Activated CD4-positive, alpha-beta memory T cell treated with anti-CD3 and anti-CD28 coated beads for 36 hours (primary cell): Measurements from ENCODE around the gene METTL8. TPM values are rescaled to one million over a fixed set of nuclear protein-coding genes. Genes with fewer than 3 reads are reported as not detected.

ENCODE experiments used
- CTCF ChIA-PET: fragments of 350-600 bp; sonication (Branson Sonifier 250); formaldehyde crosslinking; loops from one replicate; lab custom pipeline; 2021; ENCODE audit warnings: antibody characterized with exemption, inconsistent platforms; lab: Charles Lee
- POLR2A ChIA-PET: fragments of 350-600 bp; sonication (Branson Sonifier 250); formaldehyde crosslinking; loops from one replicate; lab custom pipeline; 2021; ENCODE audit warnings: antibody characterized with exemption; lab: Charles Lee
- DNase-seq: peaks from one replicate; pipeline ENCODE4 v3.0.0-alpha.2; 2020
- H3K27ac Mint-ChIP-seq: one replicate; pipeline ENCODE4 v1.8.0; 2021; ENCODE audit warnings: mixed read lengths
- H3K27me3 Mint-ChIP-seq: one replicate; pipeline ENCODE4 v1.8.0; 2021; ENCODE audit warnings: mixed read lengths
- H3K36me3 Mint-ChIP-seq: one replicate; pipeline ENCODE4 v1.8.0; 2021; ENCODE audit warnings: mixed read lengths
- H3K4me1 Mint-ChIP-seq: one replicate; pipeline ENCODE4 v1.8.0; 2021; ENCODE audit warnings: low read depth, mixed read lengths
- H3K4me3 Mint-ChIP-seq: one replicate; pipeline ENCODE4 v1.8.0; 2021; ENCODE audit warnings: mild to moderate bottlenecking, mixed read lengths
- H3K9me3 Mint-ChIP-seq: one replicate; pipeline ENCODE4 v1.8.0; 2021; ENCODE audit warnings: mixed read lengths
- intact Hi-C: fragments of 100-400 bp; cut with micrococcal nuclease; formaldehyde crosslinking; loops from one replicate; pipeline ENCODE4 v1.15.1; 2023
- total RNA-seq, 2 experiments: library from RNA; stranded (reverse); gene quantifications; one replicate each; pipeline ENCODE4 v1.2.3, GENCODE V29; 2021

The METTL8 gene
- total RNA-seq, 2 experiments from 2014 or later: 33.3 to 40.9 TPM

DNA sequence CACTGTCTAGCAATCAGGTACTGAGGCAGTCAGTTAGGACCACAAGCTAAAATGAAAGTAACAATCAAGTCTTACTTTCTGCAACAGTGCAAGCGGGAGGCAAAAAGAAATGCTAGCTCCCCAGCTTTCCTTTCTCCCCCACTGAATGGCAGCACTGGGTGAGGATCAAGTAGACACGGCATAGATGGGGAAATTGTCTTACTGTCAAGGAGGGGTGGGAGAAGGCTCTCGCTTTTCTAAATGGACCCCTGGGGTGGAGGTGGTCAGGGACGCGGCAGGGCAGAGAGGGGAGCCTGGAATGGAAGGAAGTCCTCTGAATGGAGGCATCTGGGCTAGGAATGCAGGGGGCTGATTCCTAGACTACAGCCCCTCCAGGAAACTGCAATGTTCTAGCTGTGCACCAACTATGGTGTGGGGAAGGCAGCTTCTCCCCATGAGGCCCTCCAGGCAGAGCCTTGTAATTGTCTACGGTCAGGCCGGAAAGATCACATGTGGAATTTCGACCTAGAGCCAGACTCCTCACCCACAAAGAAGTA, 24.3 kb downstream of the METTL8 start:
- H3K4me1 Mint-ChIP-seq: peaks cover 34% of the 10 kb centered on the region
- intact Hi-C loops: no loop called here
- ChIA-PET POLR2A (no interaction called here), CTCF (interaction anchor here (0.6 to 1.1 kb wide), 3 partner anchors 147 to 481 kb away, joined by 3 to 5 read pairs (median 4); no protein-coding TSS in a partner anchor)
- no peaks in the 10 kb centered on the region for H3K27me3 Mint-ChIP-seq
- no peaks in the 10 kb centered on the region for H3K9me3 Mint-ChIP-seq
- H3K4me3 Mint-ChIP-seq: peak overlapping the region; percentile 51
- peak overlapping the region; percentile 28 for H3K27ac Mint-ChIP-seq
- no peak for DNase-seq
- peaks cover 7% of the 10 kb centered on the region for H3K36me3 Mint-ChIP-seq

GRCh38 chr2:171407676-171408044, 26.1 kb downstream of the METTL8 start:
- DNase-seq: no peak
- Mint-ChIP-seq H3K4me1 (peaks cover 45% of the 10 kb centered on the region), H3K27me3 (no peaks in the 10 kb centered on the region), H3K9me3 (no peaks in the 10 kb centered on the region), H3K36me3 (peaks cover 4% of the 10 kb centered on the region), H3K4me3 (no peak overlapping the region), H3K27ac (no peak overlapping the region)
- intact Hi-C loops: no loop called here
- POLR2A ChIA-PET: no interaction called here
- CTCF ChIA-PET: interaction anchor here (0.6 to 1.4 kb wide), 3 partner anchors 9 to 372 kb away, joined by 3 read pairs; no protein-coding TSS in a partner anchor

DNA sequence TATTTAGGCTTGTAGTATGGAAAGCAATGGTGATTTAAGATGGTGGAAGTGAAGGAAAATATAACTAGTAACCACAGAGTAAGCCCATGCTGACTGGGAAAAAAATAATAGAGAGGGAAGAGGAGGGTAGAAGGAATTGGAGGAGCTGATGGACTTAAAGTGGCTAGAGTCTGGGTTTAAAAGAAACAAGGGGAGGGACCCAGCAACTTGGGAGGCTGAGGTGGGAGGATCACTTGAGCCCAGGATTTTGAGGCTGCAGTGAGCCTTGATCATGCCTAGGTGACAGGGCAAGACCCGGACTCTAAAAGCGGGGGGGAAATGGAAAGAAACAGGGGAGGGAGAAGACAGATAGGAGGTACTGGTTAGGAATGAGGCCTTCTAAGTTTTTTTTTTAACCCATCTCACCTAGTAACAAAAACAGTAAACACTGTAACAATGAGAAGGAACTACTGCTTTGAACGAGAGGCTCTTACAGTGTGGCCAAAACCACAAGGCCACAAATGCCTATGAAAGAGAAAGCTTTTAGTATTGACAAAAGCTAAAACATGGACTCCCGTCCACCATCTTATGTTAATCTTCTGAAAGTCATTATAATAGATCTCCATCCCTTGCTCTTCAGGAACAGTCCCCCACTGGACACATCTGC, 26.6 kb downstream of the METTL8 start:
- H3K27me3 Mint-ChIP-seq: no peaks in the 10 kb centered on the region
- DNase-seq: no peak
- ChIA-PET POLR2A (no interaction called here), CTCF (interaction anchor here (0.6 to 1.4 kb wide), 2 partner anchors 10 to 591 kb away, joined by 3 read pairs; no protein-coding TSS in a partner anchor)
- no peak overlapping the region for H3K27ac Mint-ChIP-seq
- H3K4me1 Mint-ChIP-seq: peaks cover 47% of the 10 kb centered on the region
- peaks cover 1% of the 10 kb centered on the region for H3K9me3 Mint-ChIP-seq
- H3K4me3 Mint-ChIP-seq: no peak overlapping the region
- intact Hi-C loops: no loop called here
- H3K36me3 Mint-ChIP-seq: peaks cover 4% of the 10 kb centered on the region

GRCh38 chr2:171406044-171406443, 27.7 kb downstream of the METTL8 start:
- DNase-seq: no peak
- intact Hi-C loops: no loop called here
- ChIA-PET POLR2A (no interaction called here), CTCF (interaction anchor here (0.7 to 1.2 kb wide), 2 partner anchors 10 to 168 kb away, joined by 3 to 4 read pairs; no protein-coding TSS in a partner anchor)
- H3K9me3 Mint-ChIP-seq: peaks cover 10% of the 10 kb centered on the region
- no peaks in the 10 kb centered on the region for H3K27me3 Mint-ChIP-seq
- H3K27ac Mint-ChIP-seq: no peak overlapping the region
- no peak overlapping the region for H3K4me3 Mint-ChIP-seq
- peaks cover 12% of the 10 kb centered on the region for H3K36me3 Mint-ChIP-seq
- H3K4me1 Mint-ChIP-seq: peaks cover 45% of the 10 kb centered on the region

GRCh38 chr2:171405546-171405945, 28.2 kb downstream of the METTL8 start:
- Mint-ChIP-seq H3K9me3 (peaks cover 10% of the 10 kb centered on the region), H3K27me3 (no peaks in the 10 kb centered on the region), H3K27ac (no peak overlapping the region), H3K36me3 (peaks cover 14% of the 10 kb centered on the region), H3K4me3 (no peak overlapping the region), H3K4me1 (peaks cover 45% of the 10 kb centered on the region)
- intact Hi-C loops: no loop called here
- CTCF ChIA-PET: interaction anchor here (1.2 kb wide), 1 partner anchor 11 kb away, joined by 3 read pairs; no protein-coding TSS in a partner anchor
- POLR2A ChIA-PET: no interaction called here
- no peak for DNase-seq

DNA sequence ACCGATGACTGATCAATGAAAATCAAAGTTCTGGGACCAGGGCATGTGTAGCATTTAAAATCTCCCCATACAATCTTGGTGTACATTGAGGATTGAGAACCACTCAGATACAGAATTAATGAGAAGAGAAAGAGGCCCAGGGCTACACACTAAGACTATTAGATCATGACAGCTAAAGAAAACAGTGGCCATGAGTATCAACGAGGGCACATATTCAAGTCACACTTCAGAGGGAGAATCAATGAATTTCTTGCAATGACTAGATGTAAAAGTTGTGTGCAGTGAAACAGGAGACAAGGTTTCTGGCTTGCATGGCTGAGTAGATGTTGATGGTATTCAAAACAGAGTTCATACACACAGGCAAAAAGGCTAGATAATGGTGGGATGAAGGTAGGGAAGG, 29.1 kb downstream of the METTL8 start:
- ChIA-PET POLR2A (interaction anchor here (0.5 kb wide), 1 partner anchor 241 kb away, joined by 6 read pairs; no protein-coding TSS in a partner anchor), CTCF (interaction anchor here (1.3 kb wide), 1 partner anchor 137 kb away, joined by 3 read pairs; no protein-coding TSS in a partner anchor)
- H3K4me3 Mint-ChIP-seq: no peak overlapping the region
- H3K36me3 Mint-ChIP-seq: peaks cover 12% of the 10 kb centered on the region
- no peak overlapping the region for H3K27ac Mint-ChIP-seq
- H3K27me3 Mint-ChIP-seq: no peaks in the 10 kb centered on the region
- DNase-seq: no peak
- H3K4me1 Mint-ChIP-seq: peaks cover 47% of the 10 kb centered on the region
- H3K9me3 Mint-ChIP-seq: peaks cover 10% of the 10 kb centered on the region
- intact Hi-C loops: loop anchor here (5.0 kb wide), 2 partner anchors 57 to 242 kb away; partner anchors contain the start of gene TLK1

DNA sequence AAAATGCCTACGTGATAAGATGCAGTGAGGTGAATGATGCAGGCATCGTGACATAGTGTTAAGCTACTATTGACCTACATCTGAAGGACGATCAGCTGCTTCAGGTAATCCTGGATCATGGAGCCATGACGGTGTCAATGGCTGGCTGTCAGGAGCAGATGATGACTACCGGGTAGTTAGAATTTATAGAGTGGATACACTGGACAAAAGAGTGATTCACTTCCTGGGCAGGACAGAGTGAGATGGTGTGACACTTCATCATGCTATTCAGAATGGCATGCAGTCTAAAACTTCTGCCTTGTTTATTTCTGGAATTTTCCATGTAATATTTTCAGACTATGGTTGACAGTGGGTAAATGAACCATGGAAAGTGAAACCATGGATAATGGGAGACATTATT, 29.5 kb downstream of the METTL8 start:
- peaks cover 46% of the 10 kb centered on the region for H3K4me1 Mint-ChIP-seq
- H3K36me3 Mint-ChIP-seq: peaks cover 12% of the 10 kb centered on the region
- ChIA-PET CTCF (interaction anchor here (1.3 kb wide), 1 partner anchor 137 kb away, joined by 3 read pairs; no protein-coding TSS in a partner anchor), POLR2A (interaction anchor here (0.5 kb wide), 1 partner anchor 241 kb away, joined by 6 read pairs; no protein-coding TSS in a partner anchor)
- no peaks in the 10 kb centered on the region for H3K27me3 Mint-ChIP-seq
- DNase-seq: no peak
- intact Hi-C loops: loop anchor here (5.0 kb wide), 2 partner anchors 57 to 242 kb away; partner anchors contain the start of gene TLK1
- H3K27ac Mint-ChIP-seq: no peak overlapping the region
- peaks cover 10% of the 10 kb centered on the region for H3K9me3 Mint-ChIP-seq
- no peak overlapping the region for H3K4me3 Mint-ChIP-seq

GRCh38 chr2:171402906-171403580, 30.7 kb downstream of the METTL8 start:
- POLR2A ChIA-PET: no interaction called here
- intact Hi-C loops: loop anchor here (1.0 to 5.0 kb wide), 4 partner anchors 13 to 241 kb away; partner anchors contain the start of gene TLK1
- CTCF ChIA-PET: no interaction called here
- Mint-ChIP-seq H3K36me3 (peaks cover 12% of the 10 kb centered on the region), H3K9me3 (peaks cover 10% of the 10 kb centered on the region), H3K27ac (no peak overlapping the region), H3K4me1 (peaks cover 54% of the 10 kb centered on the region), H3K27me3 (no peaks in the 10 kb centered on the region), H3K4me3 (no peak overlapping the region)
- DNase-seq: no peak

DNA sequence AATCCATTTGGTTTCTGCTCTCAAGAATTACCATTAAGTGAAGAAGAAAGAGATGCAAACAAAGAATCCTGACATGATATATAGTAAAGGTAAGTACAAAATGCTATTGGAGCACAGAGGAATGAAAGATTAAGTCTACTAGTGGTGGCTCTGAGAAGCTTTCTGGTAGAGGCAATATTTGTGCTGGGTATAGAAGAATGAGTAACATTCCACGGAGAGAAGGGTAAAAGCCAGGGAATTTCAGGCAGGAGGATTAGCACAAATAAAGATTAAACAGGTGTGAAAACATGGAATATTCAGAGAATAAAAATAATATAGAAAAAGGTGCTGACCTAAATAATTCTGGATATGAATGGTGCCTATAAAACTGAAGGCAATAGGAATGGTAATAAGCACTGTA, 31.8 kb downstream of the METTL8 start:
- ChIA-PET POLR2A (no interaction called here), CTCF (interaction anchor here (1.4 kb wide), 1 partner anchor 14 kb away, joined by 3 read pairs; no protein-coding TSS in a partner anchor)
- no peaks in the 10 kb centered on the region for H3K27me3 Mint-ChIP-seq
- peaks cover 52% of the 10 kb centered on the region for H3K4me1 Mint-ChIP-seq
- no peak overlapping the region for H3K27ac Mint-ChIP-seq
- DNase-seq: no peak
- no peak overlapping the region for H3K4me3 Mint-ChIP-seq
- peaks cover 10% of the 10 kb centered on the region for H3K9me3 Mint-ChIP-seq
- H3K36me3 Mint-ChIP-seq: peaks cover 12% of the 10 kb centered on the region
- intact Hi-C loops: loop anchor here (5.0 kb wide), 2 partner anchors 55 to 240 kb away; partner anchors contain the start of gene TLK1

- Mint-ChIP-seq H3K4me1 (peaks cover 44% of the 10 kb centered on the region), H3K27me3 (no peaks in the 10 kb centered on the region), H3K9me3 (peaks cover 10% of the 10 kb centered on the region), H3K27ac (no peak overlapping the region), H3K36me3 (peaks cover 10% of the 10 kb centered on the region), H3K4me3 (no peak overlapping the region)
- DNase-seq: no peak
- intact Hi-C loops: loop anchor here (1.0 to 5.0 kb wide), 3 partner anchors 9 to 238 kb away; partner anchors contain the start of gene TLK1
- CTCF ChIA-PET: interaction anchor here (1.3 to 1.4 kb wide), 2 partner anchors 14 to 16 kb away, joined by 3 read pairs; no protein-coding TSS in a partner anchor
- POLR2A ChIA-PET: no interaction called here
Observed at GRCh38 chr2:171400395-171400794, 33.4 kb downstream of the METTL8 start.

GRCh38 chr2:171399292-171399691, 34.5 kb downstream of the METTL8 start:
- H3K4me3 Mint-ChIP-seq: no peak overlapping the region

More at GRCh38 chr2:171399292-171399691, 34.5 kb downstream of the METTL8 start:
- peaks cover 10% of the 10 kb centered on the region for H3K36me3 Mint-ChIP-seq
- no peaks in the 10 kb centered on the region for H3K27me3 Mint-ChIP-seq
- H3K4me1 Mint-ChIP-seq: peaks cover 35% of the 10 kb centered on the region
- H3K27ac Mint-ChIP-seq: no peak overlapping the region
- ChIA-PET POLR2A (interaction anchor here (1.5 kb wide), 1 partner anchor 73 kb away, joined by 3 read pairs; no protein-coding TSS in a partner anchor), CTCF (interaction anchor here (0.6 to 2.1 kb wide), 4 partner anchors 10 to 427 kb away, joined by 3 to 5 read pairs (median 3); no protein-coding TSS in a partner anchor)
- H3K9me3 Mint-ChIP-seq: peaks cover 10% of the 10 kb centered on the region
- no peak for DNase-seq
- intact Hi-C loops: no loop called here
